ENCODE data around the gene HOXC4. TPM values are rescaled to one million over a fixed set of nuclear protein-coding genes. Genes with fewer than 3 reads are reported as not detected.
"Not testable (repeated sequence)": the region's sequence is repeated elsewhere in the genome, so short reads cannot be mapped to it uniquely, and the experiment has no call there.

HOXC4 gene
- polyA plus RNA-seq, 1 experiment = not detected

DNA sequence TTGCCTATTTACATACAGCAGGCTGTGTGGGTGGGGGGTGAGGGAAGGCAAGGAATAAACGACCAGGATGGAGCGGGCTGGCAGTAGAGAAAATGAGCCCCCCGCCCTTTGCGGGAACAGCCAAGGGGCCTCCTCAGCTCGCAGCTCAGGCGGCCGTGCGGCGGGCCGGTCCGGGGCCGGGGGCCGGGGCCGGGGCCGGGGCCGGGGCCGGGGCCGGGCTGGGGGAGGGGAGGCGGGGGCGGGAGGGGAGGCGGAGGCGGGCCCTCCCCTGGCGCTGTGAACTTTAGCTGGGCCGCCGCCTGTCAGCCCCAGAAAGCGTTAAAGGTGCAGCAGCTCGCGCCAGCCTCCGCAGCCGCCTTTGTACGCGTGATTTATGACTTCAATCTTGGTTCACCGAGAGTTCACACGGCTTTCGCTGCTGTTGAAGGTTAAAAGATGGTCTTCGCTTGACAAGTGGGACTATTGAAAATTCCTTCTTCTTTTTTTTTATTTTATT lies 28.8 kb downstream of the HOXC4 start:
- H3K27ac ChIP-seq (ENCODE audit: low read depth, low read length) = no peak overlapping the region
- TF ChIP-seq, protein P1, sequence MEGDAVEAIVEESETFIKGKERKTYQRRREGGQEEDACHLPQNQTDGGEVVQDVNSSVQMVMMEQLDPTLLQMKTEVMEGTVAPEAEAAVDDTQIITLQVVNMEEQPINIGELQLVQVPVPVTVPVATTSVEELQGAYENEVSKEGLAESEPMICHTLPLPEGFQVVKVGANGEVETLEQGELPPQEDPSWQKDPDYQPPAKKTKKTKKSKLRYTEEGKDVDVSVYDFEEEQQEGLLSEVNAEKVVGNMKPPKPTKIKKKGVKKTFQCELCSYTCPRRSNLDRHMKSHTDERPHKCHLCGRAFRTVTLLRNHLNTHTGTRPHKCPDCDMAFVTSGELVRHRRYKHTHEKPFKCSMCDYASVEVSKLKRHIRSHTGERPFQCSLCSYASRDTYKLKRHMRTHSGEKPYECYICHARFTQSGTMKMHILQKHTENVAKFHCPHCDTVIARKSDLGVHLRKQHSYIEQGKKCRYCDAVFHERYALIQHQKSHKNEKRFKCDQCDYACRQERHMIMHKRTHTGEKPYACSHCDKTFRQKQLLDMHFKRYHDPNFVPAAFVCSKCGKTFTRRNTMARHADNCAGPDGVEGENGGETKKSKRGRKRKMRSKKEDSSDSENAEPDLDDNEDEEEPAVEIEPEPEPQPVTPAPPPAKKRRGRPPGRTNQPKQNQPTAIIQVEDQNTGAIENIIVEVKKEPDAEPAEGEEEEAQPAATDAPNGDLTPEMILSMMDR (IDR thresholded peaks at IDR 0.05; ENCODE audit: low read depth, low read length) = no peak
- POLR2A ChIA-PET = no interaction called here
- DNase-seq (ENCODE audit: low read depth, low spot score) = no peak
- H3K9me3 ChIP-seq (ENCODE audit: control insufficient read depth, insufficient read depth, low read length) = no peaks in the 10 kb centered on the region
- H3K27me3 ChIP-seq (ENCODE audit: control insufficient read depth, insufficient read depth, low read length) = peaks cover 17% of the 10 kb centered on the region
- CTCF ChIA-PET = no interaction called here
- H3K4me3 ChIP-seq (ENCODE audit: low read depth, low read length) = no peak overlapping the region

DNA sequence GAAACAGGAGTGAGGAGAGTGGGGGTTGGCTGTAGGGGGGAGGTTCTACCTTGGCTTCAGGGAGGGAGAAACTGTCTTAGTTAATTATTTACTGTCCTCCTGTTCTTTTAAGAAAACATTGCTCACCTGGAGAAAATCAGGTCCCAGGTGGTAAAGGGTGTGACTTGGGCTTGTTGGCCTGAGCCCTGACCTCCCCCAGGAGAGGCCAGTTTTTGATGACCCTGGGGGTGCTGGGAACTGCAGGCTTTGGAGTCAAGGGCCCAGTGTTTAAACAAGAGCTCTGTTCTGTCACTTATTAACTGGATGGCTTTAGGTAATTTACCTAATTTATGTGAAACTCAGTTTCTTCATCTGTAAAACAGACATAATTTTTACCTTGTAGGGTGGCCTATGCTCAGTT lies 34.4 kb downstream of the HOXC4 start:
- H3K27me3 ChIP-seq (ENCODE audit: control insufficient read depth, insufficient read depth, low read length) = peaks cover 21% of the 10 kb centered on the region
- H3K9me3 ChIP-seq (ENCODE audit: control insufficient read depth, insufficient read depth, low read length); POLR2A ChIA-PET; CTCF ChIA-PET; DNase-seq (ENCODE audit: low read depth, low spot score); H3K27ac ChIP-seq (ENCODE audit: low read depth, low read length); H3K4me3 ChIP-seq (ENCODE audit: low read depth, low read length): not testable (repeated sequence)

DNA sequence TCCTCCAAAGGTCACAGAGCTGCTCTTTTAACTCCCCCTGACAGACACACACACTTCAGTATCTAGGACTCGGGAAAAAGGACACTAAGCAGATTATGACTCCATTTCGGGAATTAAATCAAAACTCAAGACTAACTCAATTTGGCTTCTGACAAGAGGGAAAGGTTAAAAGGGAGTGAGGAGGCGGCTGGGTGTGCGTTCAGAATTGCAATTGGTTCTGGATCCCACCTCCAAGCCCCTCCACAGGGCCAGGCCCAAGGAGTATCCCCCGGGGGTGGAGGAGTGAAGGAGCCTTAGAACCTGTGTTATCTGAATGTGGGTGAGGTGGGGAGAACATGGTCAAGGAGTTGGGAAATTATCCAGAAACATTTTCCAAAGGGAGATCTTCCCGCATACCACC lies 35.8 kb downstream of the HOXC4 start:
- peaks cover 15% of the 10 kb centered on the region for H3K27me3 ChIP-seq (ENCODE audit: control insufficient read depth, insufficient read depth, low read length)
- POLR2A ChIA-PET; H3K4me3 ChIP-seq (ENCODE audit: low read depth, low read length): not testable (repeated sequence)

DNA sequence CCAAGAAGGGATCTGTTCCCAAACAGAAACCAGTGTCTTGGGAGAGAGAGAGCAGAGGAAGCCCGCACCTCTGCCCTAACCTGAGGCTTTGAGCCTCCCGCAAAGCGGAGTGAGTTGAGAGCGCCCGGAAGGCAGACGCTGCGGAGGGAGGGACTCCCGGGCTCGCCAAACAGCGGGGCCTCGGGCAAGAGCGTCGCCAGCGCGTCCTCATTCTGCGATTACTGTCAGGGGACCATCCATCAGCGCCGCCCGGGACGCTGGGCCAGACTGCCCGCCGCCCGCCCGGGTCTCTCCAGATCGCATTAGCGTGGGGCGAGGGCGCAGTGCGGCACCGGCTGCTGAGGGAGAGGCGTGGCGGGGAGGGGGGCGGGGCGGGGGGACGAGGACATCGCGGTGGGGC lies 36.7 kb downstream of the HOXC4 start:
- POLR2A ChIA-PET; DNase-seq (ENCODE audit: low read depth, low spot score): not testable (repeated sequence)

More for the DNA sequence above, 35.8 kb downstream of the HOXC4 start:
- DNase-seq (ENCODE audit: low read depth, low spot score); H3K27ac ChIP-seq (ENCODE audit: low read depth, low read length); H3K9me3 ChIP-seq (ENCODE audit: control insufficient read depth, insufficient read depth, low read length); CTCF ChIA-PET: not testable (repeated sequence)

DNA sequence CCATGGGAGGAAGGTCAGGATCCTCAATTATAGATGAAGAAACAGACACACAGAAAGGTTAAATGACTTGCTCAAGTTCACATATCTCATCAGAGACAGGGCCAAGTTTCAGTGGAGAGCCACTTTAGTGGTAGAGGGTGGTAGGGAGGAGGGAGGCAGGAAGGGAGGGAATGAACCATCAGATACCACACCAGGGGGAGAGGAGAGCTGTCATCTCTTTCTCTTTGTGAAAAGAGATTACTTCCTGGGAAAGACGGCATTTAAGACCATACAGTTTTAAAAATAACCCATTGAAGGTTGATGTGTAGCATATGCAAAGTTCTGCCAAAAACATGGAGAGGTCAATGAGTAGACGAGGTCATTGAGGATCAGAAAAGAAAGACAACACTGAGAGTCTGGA lies 39.3 kb downstream of the HOXC4 start:
- H3K27ac ChIP-seq (ENCODE audit: low read depth, low read length); CTCF ChIA-PET; H3K9me3 ChIP-seq (ENCODE audit: control insufficient read depth, insufficient read depth, low read length); H3K4me3 ChIP-seq (ENCODE audit: low read depth, low read length); DNase-seq (ENCODE audit: low read depth, low spot score); POLR2A ChIA-PET: not testable (repeated sequence)
- H3K27me3 ChIP-seq (ENCODE audit: control insufficient read depth, insufficient read depth, low read length) = peaks cover 15% of the 10 kb centered on the region

More for the DNA sequence above, 36.7 kb downstream of the HOXC4 start:
- CTCF ChIA-PET; H3K27ac ChIP-seq (ENCODE audit: low read depth, low read length); H3K4me3 ChIP-seq (ENCODE audit: low read depth, low read length); H3K9me3 ChIP-seq (ENCODE audit: control insufficient read depth, insufficient read depth, low read length): not testable (repeated sequence)
- H3K27me3 ChIP-seq (ENCODE audit: control insufficient read depth, insufficient read depth, low read length) = peaks cover 15% of the 10 kb centered on the region

DNA sequence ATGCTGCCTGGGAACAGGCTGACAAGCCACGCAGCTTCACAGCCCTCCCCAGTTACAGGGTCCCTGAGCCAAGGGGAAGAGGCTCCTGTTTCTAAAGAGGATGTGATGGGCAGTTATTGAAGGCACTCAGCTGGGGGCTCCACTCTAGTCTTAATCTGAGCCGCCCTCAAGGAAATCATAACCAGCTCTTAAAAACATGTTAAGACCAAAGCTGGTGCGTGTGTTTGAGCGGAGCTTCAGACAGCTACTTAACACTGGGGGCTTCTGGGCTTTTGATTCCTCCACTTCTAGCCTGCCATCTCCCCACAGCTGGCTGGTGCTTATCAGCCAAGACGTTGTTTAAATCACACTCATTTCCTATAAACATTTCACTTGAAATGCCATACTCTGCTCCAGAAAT lies 42.3 kb downstream of the HOXC4 start:
- H3K4me3 ChIP-seq (ENCODE audit: low read depth, low read length); H3K27ac ChIP-seq (ENCODE audit: low read depth, low read length); DNase-seq (ENCODE audit: low read depth, low spot score); H3K9me3 ChIP-seq (ENCODE audit: control insufficient read depth, insufficient read depth, low read length); POLR2A ChIA-PET; CTCF ChIA-PET; H3K27me3 ChIP-seq (ENCODE audit: control insufficient read depth, insufficient read depth, low read length): not testable (repeated sequence)

DNA sequence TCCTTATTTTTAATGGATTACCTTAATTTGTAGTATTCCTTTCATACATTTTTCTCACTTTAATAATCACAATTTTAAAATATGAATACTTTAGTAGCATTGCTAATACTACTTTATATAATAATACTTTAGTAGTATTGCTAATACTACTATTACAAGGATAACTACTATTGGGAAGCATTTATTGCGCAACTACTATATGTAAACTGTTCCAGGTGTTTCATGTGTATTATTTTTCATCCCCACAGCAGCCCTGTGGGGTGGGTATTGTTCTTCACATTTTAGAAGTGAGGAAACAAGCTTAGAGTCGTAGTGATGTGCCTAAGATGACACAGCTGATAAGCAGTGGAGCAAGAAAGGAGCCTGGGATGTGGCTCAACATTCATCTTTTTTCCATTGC lies 45.0 kb downstream of the HOXC4 start:
- H3K27me3 ChIP-seq (ENCODE audit: control insufficient read depth, insufficient read depth, low read length); H3K27ac ChIP-seq (ENCODE audit: low read depth, low read length); H3K4me3 ChIP-seq (ENCODE audit: low read depth, low read length); CTCF ChIA-PET; H3K9me3 ChIP-seq (ENCODE audit: control insufficient read depth, insufficient read depth, low read length); POLR2A ChIA-PET; DNase-seq (ENCODE audit: low read depth, low spot score): not testable (repeated sequence)

DNA sequence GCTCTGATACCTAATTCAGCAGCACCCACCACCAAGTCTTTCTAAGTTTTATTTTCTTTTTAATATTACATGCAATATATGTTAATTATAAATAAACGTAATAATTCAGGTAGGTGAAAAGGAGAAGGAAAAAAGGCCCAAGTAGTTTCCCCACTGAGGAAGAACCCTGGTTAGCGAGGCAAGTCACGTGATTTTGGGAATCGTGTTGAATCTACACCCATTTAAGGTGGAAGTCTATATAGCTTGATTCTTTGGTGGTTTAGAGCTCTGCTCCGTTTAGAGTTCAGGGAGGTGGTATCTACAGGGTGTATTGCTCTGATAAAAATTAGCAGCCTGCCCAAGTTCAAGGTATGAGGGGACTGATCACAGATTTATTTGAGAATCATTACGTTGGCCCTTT lies 47.0 kb downstream of the HOXC4 start:
- H3K27me3 ChIP-seq (ENCODE audit: control insufficient read depth, insufficient read depth, low read length); POLR2A ChIA-PET; DNase-seq (ENCODE audit: low read depth, low spot score); H3K4me3 ChIP-seq (ENCODE audit: low read depth, low read length); CTCF ChIA-PET; H3K9me3 ChIP-seq (ENCODE audit: control insufficient read depth, insufficient read depth, low read length); H3K27ac ChIP-seq (ENCODE audit: low read depth, low read length): not testable (repeated sequence)

DNA sequence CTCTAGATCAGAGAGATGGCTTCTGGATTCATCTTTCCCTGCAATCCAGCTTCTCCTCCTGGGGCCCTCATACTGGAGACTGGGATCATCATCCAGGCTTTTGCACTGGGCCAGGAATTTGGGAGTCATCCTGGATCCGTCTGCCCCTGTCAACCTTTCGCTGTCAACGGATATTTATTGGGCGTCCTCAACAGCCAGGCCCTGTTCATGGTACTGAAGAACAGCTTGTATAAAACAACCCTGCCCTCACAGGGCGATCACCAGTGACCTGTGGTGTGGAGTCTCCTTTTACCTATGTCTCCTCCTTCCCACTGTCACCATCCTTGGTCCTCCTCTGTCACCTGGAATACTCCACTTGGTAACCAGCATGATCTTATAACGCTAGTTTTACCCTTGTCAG lies 48.6 kb downstream of the HOXC4 start:
- H3K9me3 ChIP-seq (ENCODE audit: control insufficient read depth, insufficient read depth, low read length); H3K4me3 ChIP-seq (ENCODE audit: low read depth, low read length); POLR2A ChIA-PET; H3K27ac ChIP-seq (ENCODE audit: low read depth, low read length); CTCF ChIA-PET; H3K27me3 ChIP-seq (ENCODE audit: control insufficient read depth, insufficient read depth, low read length); DNase-seq (ENCODE audit: low read depth, low spot score): not testable (repeated sequence)

DNA sequence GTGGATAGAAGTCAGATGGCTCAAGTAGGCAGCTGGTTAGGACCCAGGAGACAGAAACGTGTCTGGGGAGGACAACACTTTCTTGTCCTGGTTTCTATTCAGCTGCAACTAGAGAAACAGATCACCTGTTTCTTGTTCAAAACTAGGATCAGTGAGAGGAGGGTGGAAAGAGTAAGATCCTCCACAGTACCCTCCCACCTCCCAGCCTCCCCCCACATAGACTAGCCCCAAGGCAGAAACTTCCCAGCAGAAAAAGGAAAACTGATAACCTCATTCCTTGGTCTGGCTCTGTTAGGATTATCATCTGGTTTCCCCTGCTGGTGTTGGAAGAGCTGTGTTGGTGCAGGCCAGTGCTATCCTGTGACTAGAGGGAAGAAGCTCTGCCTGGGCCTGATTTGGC lies 50.2 kb downstream of the HOXC4 start:
- CTCF ChIA-PET; POLR2A ChIA-PET; DNase-seq (ENCODE audit: low read depth, low spot score); H3K4me3 ChIP-seq (ENCODE audit: low read depth, low read length); H3K27ac ChIP-seq (ENCODE audit: low read depth, low read length); H3K27me3 ChIP-seq (ENCODE audit: control insufficient read depth, insufficient read depth, low read length); H3K9me3 ChIP-seq (ENCODE audit: control insufficient read depth, insufficient read depth, low read length): not testable (repeated sequence)
